Activated naive CD4-positive, alpha-beta T cell treated with anti-CD3 and anti-CD28 coated beads for 36 hours (primary cell): Measurements from ENCODE around the gene WASF3. TPM values are rescaled to one million over a fixed set of nuclear protein-coding genes. Genes with fewer than 3 reads are reported as not detected.
A peak's percentile ranks its signal among the peaks of the same experiment; 100 is the strongest.

ENCODE experiments used
- CTCF ChIA-PET: fragments of 350-600 bp; sonication (Branson Sonifier 250); formaldehyde crosslinking; loops from one replicate; lab custom pipeline; 2021; ENCODE audit warnings: antibody characterized with exemption; lab: Charles Lee
- DNase-seq: peaks from one replicate; pipeline ENCODE4 v3.0.0-alpha.2; 2020
- H3K27ac Mint-ChIP-seq: one replicate; pipeline ENCODE4 v1.8.0; 2021; ENCODE audit warnings: mild to moderate bottlenecking, mixed read lengths
- H3K27me3 Mint-ChIP-seq: one replicate; pipeline ENCODE4 v1.8.0; 2021; ENCODE audit warnings: low read depth, mixed read lengths
- H3K36me3 Mint-ChIP-seq: one replicate; pipeline ENCODE4 v1.8.0; 2021; ENCODE audit warnings: low read depth, mixed read lengths
- H3K4me1 Mint-ChIP-seq: one replicate; pipeline ENCODE4 v1.8.0; 2021; ENCODE audit warnings: low read depth, mixed read lengths
- H3K4me3 Mint-ChIP-seq: one replicate; pipeline ENCODE4 v1.8.0; 2021; ENCODE audit warnings: mild to moderate bottlenecking, moderate library complexity, mixed read lengths
- H3K9me3 Mint-ChIP-seq: one replicate; pipeline ENCODE4 v1.8.0; 2021; ENCODE audit warnings: mixed read lengths
- intact Hi-C: fragments of 100-400 bp; cut with micrococcal nuclease; formaldehyde crosslinking; loops from one replicate; pipeline ENCODE4 v1.15.1; 2023
- total RNA-seq, 2 experiments: library from RNA; stranded (reverse); gene quantifications; one replicate each; pipeline ENCODE4 v1.2.3, GENCODE V29; 2021

The WASF3 gene
- total RNA-seq, 2 experiments from 2014 or later, result not detected

GRCh38 chr13:26695891-26696311 lies 138.4 kb downstream of the WASF3 start:
- Mint-ChIP-seq H3K4me1 (peaks cover 4% of the 10 kb centered on the region), H3K36me3 (no peaks in the 10 kb centered on the region), H3K27ac (no peak overlapping the region), H3K27me3 (no peaks in the 10 kb centered on the region), H3K9me3 (peaks cover 6% of the 10 kb centered on the region), H3K4me3 (no peak overlapping the region)
- no peak for DNase-seq
- CTCF ChIA-PET, result interaction anchor here (1.4 to 3.7 kb wide), 3 partner anchors 9 to 511 kb away, joined by 4 to 20 read pairs (median 16); no protein-coding TSS in a partner anchor
- intact Hi-C loops, result no loop called here

- Mint-ChIP-seq H3K27ac (no peak overlapping the region), H3K27me3 (no peaks in the 10 kb centered on the region), H3K4me1 (peaks cover 4% of the 10 kb centered on the region), H3K4me3 (no peak overlapping the region), H3K36me3 (no peaks in the 10 kb centered on the region), H3K9me3 (no peaks in the 10 kb centered on the region)
- CTCF ChIA-PET, result interaction anchor here (0.7 to 3.7 kb wide), 7 partner anchors 10 to 514 kb away, joined by 3 to 20 read pairs (median 4); no protein-coding TSS in a partner anchor
- no peak for DNase-seq
- intact Hi-C loops, result no loop called here
Measured at GRCh38 chr13:26697069-26697955, 139.8 kb downstream of the WASF3 start.

- intact Hi-C loops, result loop anchor here (1.0 kb wide), 3 partner anchors 201 to 512 kb away; no protein-coding TSS in a partner anchor
- no peak overlapping the region for H3K27ac Mint-ChIP-seq
- H3K36me3 Mint-ChIP-seq, result no peaks in the 10 kb centered on the region
- peaks cover 4% of the 10 kb centered on the region for H3K4me1 Mint-ChIP-seq
- CTCF ChIA-PET, result interaction anchor here (0.5 to 3.7 kb wide), 33 partner anchors 9 to 1124 kb away, joined by 3 to 63 read pairs (median 4); no protein-coding TSS in a partner anchor
- H3K27me3 Mint-ChIP-seq, result no peaks in the 10 kb centered on the region
- H3K4me3 Mint-ChIP-seq, result no peak overlapping the region
- DNase-seq, result peak; percentile 88
- no peaks in the 10 kb centered on the region for H3K9me3 Mint-ChIP-seq
Measured at GRCh38 chr13:26698392-26699196, 141.1 kb downstream of the WASF3 start.

- Mint-ChIP-seq H3K27me3 (no peaks in the 10 kb centered on the region), H3K9me3 (no peaks in the 10 kb centered on the region), H3K4me3 (no peak overlapping the region), H3K4me1 (peaks cover 4% of the 10 kb centered on the region), H3K27ac (no peak overlapping the region), H3K36me3 (no peaks in the 10 kb centered on the region)
- DNase-seq, result no peak
- CTCF ChIA-PET, result interaction anchor here (0.5 to 3.7 kb wide), 17 partner anchors 12 to 1125 kb away, joined by 3 to 63 read pairs (median 4); no protein-coding TSS in a partner anchor
- intact Hi-C loops, result no loop called here
Measured at GRCh38 chr13:26699197-26699490, 141.7 kb downstream of the WASF3 start.

- Mint-ChIP-seq H3K4me3 (no peak overlapping the region), H3K27ac (no peak overlapping the region), H3K4me1 (no peaks in the 10 kb centered on the region), H3K9me3 (no peaks in the 10 kb centered on the region), H3K36me3 (no peaks in the 10 kb centered on the region), H3K27me3 (no peaks in the 10 kb centered on the region)
- CTCF ChIA-PET, result interaction anchor here (0.9 to 3.2 kb wide), 5 partner anchors 80 to 225 kb away, joined by 3 to 19 read pairs (median 4); no protein-coding TSS in a partner anchor
- no peak for DNase-seq
- intact Hi-C loops, result no loop called here
Measured at GRCh38 chr13:26705536-26705935, 148.1 kb downstream of the WASF3 start.

- H3K27me3 Mint-ChIP-seq, result no peaks in the 10 kb centered on the region
- H3K9me3 Mint-ChIP-seq, result no peaks in the 10 kb centered on the region
- no peak for DNase-seq
- intact Hi-C loops, result no loop called here
- CTCF ChIA-PET, result interaction anchor here (0.9 to 3.2 kb wide), 6 partner anchors 14 to 224 kb away, joined by 3 to 19 read pairs (median 6); no protein-coding TSS in a partner anchor
- H3K27ac Mint-ChIP-seq, result no peak overlapping the region
- H3K4me1 Mint-ChIP-seq, result no peaks in the 10 kb centered on the region
- no peak overlapping the region for H3K4me3 Mint-ChIP-seq
- H3K36me3 Mint-ChIP-seq, result no peaks in the 10 kb centered on the region
Measured at GRCh38 chr13:26706381-26706780, 148.9 kb downstream of the WASF3 start.

- Mint-ChIP-seq H3K27me3 (no peaks in the 10 kb centered on the region), H3K9me3 (peaks cover 2% of the 10 kb centered on the region), H3K27ac (no peak overlapping the region), H3K4me1 (no peaks in the 10 kb centered on the region), H3K4me3 (no peak overlapping the region), H3K36me3 (no peaks in the 10 kb centered on the region)
- DNase-seq, result peak; percentile 60
- intact Hi-C loops, result loop anchor here (1.0 kb wide), 3 partner anchors 79 to 223 kb away; no protein-coding TSS in a partner anchor
- CTCF ChIA-PET, result interaction anchor here (0.5 to 3.2 kb wide), 6 partner anchors 9 to 387 kb away, joined by 3 to 19 read pairs (median 6); no protein-coding TSS in a partner anchor
Measured at GRCh38 chr13:26707122-26708006, 149.9 kb downstream of the WASF3 start.

- CTCF ChIA-PET, result interaction anchor here (0.8 to 3.2 kb wide), 5 partner anchors 10 to 222 kb away, joined by 3 to 19 read pairs (median 9); no protein-coding TSS in a partner anchor
- Mint-ChIP-seq H3K4me1 (no peaks in the 10 kb centered on the region), H3K9me3 (peaks cover 7% of the 10 kb centered on the region), H3K27ac (no peak overlapping the region), H3K27me3 (no peaks in the 10 kb centered on the region), H3K4me3 (no peak overlapping the region), H3K36me3 (no peaks in the 10 kb centered on the region)
- intact Hi-C loops, result no loop called here
- DNase-seq, result no peak
Measured at GRCh38 chr13:26708007-26708297, 150.5 kb downstream of the WASF3 start.

- Mint-ChIP-seq H3K4me3 (no peak overlapping the region), H3K9me3 (peaks cover 7% of the 10 kb centered on the region), H3K36me3 (no peaks in the 10 kb centered on the region), H3K27me3 (no peaks in the 10 kb centered on the region), H3K4me1 (no peaks in the 10 kb centered on the region), H3K27ac (no peak overlapping the region)
- intact Hi-C loops, result no loop called here
- CTCF ChIA-PET, result interaction anchor here (0.6 to 1.5 kb wide), 3 partner anchors 32 to 525 kb away, joined by 3 to 8 read pairs (median 5); no protein-coding TSS in a partner anchor
- DNase-seq, result no peak
Measured at GRCh38 chr13:26709461-26709860, 152.0 kb downstream of the WASF3 start.

- H3K36me3 Mint-ChIP-seq, result no peaks in the 10 kb centered on the region
- H3K4me1 Mint-ChIP-seq, result no peaks in the 10 kb centered on the region
- CTCF ChIA-PET, result interaction anchor here (1.5 kb wide), 1 partner anchor 163 kb away, joined by 5 read pairs; no protein-coding TSS in a partner anchor
- no peaks in the 10 kb centered on the region for H3K27me3 Mint-ChIP-seq
- no peak for DNase-seq
- intact Hi-C loops, result no loop called here
- H3K4me3 Mint-ChIP-seq, result no peak overlapping the region
- peaks cover 7% of the 10 kb centered on the region for H3K9me3 Mint-ChIP-seq
- H3K27ac Mint-ChIP-seq, result no peak overlapping the region
Measured at GRCh38 chr13:26710166-26710565, 152.7 kb downstream of the WASF3 start.

GRCh38 chr13:26711211-26711610 lies 153.7 kb downstream of the WASF3 start:
- Mint-ChIP-seq H3K9me3 (peaks cover 7% of the 10 kb centered on the region), H3K27me3 (no peaks in the 10 kb centered on the region), H3K36me3 (no peaks in the 10 kb centered on the region), H3K27ac (no peak overlapping the region), H3K4me1 (no peaks in the 10 kb centered on the region), H3K4me3 (no peak overlapping the region)
- intact Hi-C loops, result no loop called here
- CTCF ChIA-PET, result interaction anchor here (0.9 to 1.5 kb wide), 4 partner anchors 13 to 162 kb away, joined by 3 to 9 read pairs (median 4); no protein-coding TSS in a partner anchor
- DNase-seq, result no peak
